ENCODE data around the gene WNT16.

Gene WNT16

GRCh38 chr7:121385056-121385799 lies 56.4 kb downstream of the WNT16 start:
- Histone ChIP-seq H3K27me3 (ENCODE audit: control insufficient read depth in 5 of 5, insufficient read depth in 4 of 5, low read length in 5 of 5) (no peaks in the 10 kb centered on the region), H3K9ac (ENCODE audit: low read length in 5 of 5) (no peak overlapping the region), H3K4me3 (ENCODE audit: low read depth in 1 of 5, low read length in 5 of 5) (no peak overlapping the region), H3K4me1 (ENCODE audit: control insufficient read depth in 5 of 5, insufficient read depth in 5 of 5, low read length in 5 of 5) (peaks cover 0 to 10% (median 6%) of the 10 kb centered on the region in 5 donors), H3K36me3 (ENCODE audit: control insufficient read depth in 5 of 5, insufficient read depth in 5 of 5, low read length in 5 of 5) (peaks cover 0 to 3% (median 0%) of the 10 kb centered on the region in 5 donors), H3K9me3 (ENCODE audit: control insufficient read depth in 5 of 5, low read length in 5 of 5) (no peaks in the 10 kb centered on the region), H3K27ac (ENCODE audit: low read depth, low read length) (no peak overlapping the region)

- Histone ChIP-seq H3K27ac (ENCODE audit: low read depth, low read length) (no peak overlapping the region), H3K4me3 (ENCODE audit: low read depth in 1 of 5, low read length in 5 of 5) (no peak overlapping the region), H3K27me3 (ENCODE audit: control insufficient read depth in 5 of 5, insufficient read depth in 4 of 5, low read length in 5 of 5) (no peaks in the 10 kb centered on the region), H3K9me3 (ENCODE audit: control insufficient read depth in 5 of 5, low read length in 5 of 5) (no peaks in the 10 kb centered on the region), H3K36me3 (ENCODE audit: control insufficient read depth in 5 of 5, insufficient read depth in 5 of 5, low read length in 5 of 5) (peaks cover 0 to 3% (median 0%) of the 10 kb centered on the region in 5 donors), H3K4me1 (ENCODE audit: control insufficient read depth in 5 of 5, insufficient read depth in 5 of 5, low read length in 5 of 5) (peaks cover 0 to 10% (median 6%) of the 10 kb centered on the region in 5 donors), H3K9ac (ENCODE audit: low read length in 5 of 5) (no peak overlapping the region)
Measured at GRCh38 chr7:121385800-121386179, 57.0 kb downstream of the WNT16 start.

GRCh38 chr7:121388950-121389349 lies 60.1 kb downstream of the WNT16 start:
- no peak overlapping the region for H3K27ac ChIP-seq (ENCODE audit: low read depth, low read length)
- H3K9me3 ChIP-seq (ENCODE audit: control insufficient read depth in 5 of 5, low read length in 5 of 5), result no peaks in the 10 kb centered on the region
- peaks cover 0 to 2% (median 0%) of the 10 kb centered on the region in 5 donors for H3K36me3 ChIP-seq (ENCODE audit: control insufficient read depth in 5 of 5, insufficient read depth in 5 of 5, low read length in 5 of 5)
- H3K4me1 ChIP-seq (ENCODE audit: control insufficient read depth in 5 of 5, insufficient read depth in 5 of 5, low read length in 5 of 5), result peaks cover 0 to 10% (median 6%) of the 10 kb centered on the region in 5 donors
- H3K4me3 ChIP-seq (ENCODE audit: low read depth in 1 of 5, low read length in 5 of 5), result no peak overlapping the region
- H3K9ac ChIP-seq (ENCODE audit: low read length in 5 of 5), result no peak overlapping the region
- H3K27me3 ChIP-seq (ENCODE audit: control insufficient read depth in 5 of 5, insufficient read depth in 4 of 5, low read length in 5 of 5), result no peaks in the 10 kb centered on the region

- H3K36me3 ChIP-seq (ENCODE audit: control insufficient read depth in 5 of 5, insufficient read depth in 5 of 5, low read length in 5 of 5), result peaks cover 0 to 2% (median 0%) of the 10 kb centered on the region in 5 donors
- no peak overlapping the region for H3K27ac ChIP-seq (ENCODE audit: low read depth, low read length)
- no peaks in the 10 kb centered on the region for H3K9me3 ChIP-seq (ENCODE audit: control insufficient read depth in 5 of 5, low read length in 5 of 5)
- no peak overlapping the region for H3K4me3 ChIP-seq (ENCODE audit: low read depth in 1 of 5, low read length in 5 of 5)
- peaks cover 0 to 15% (median 11%) of the 10 kb centered on the region in 5 donors for H3K4me1 ChIP-seq (ENCODE audit: control insufficient read depth in 5 of 5, insufficient read depth in 5 of 5, low read length in 5 of 5)
- H3K27me3 ChIP-seq (ENCODE audit: control insufficient read depth in 5 of 5, insufficient read depth in 4 of 5, low read length in 5 of 5), result no peaks in the 10 kb centered on the region
- no peak overlapping the region for H3K9ac ChIP-seq (ENCODE audit: low read length in 5 of 5)
Measured at GRCh38 chr7:121390109-121390508, 61.3 kb downstream of the WNT16 start.

- H3K4me3 ChIP-seq (ENCODE audit: low read depth in 1 of 5, low read length in 5 of 5), result no peak overlapping the region
- no peak overlapping the region for H3K27ac ChIP-seq (ENCODE audit: low read depth, low read length)
- no peaks in the 10 kb centered on the region for H3K9me3 ChIP-seq (ENCODE audit: control insufficient read depth in 5 of 5, low read length in 5 of 5)
- no peak overlapping the region for H3K9ac ChIP-seq (ENCODE audit: low read length in 5 of 5)
- no peaks in the 10 kb centered on the region for H3K27me3 ChIP-seq (ENCODE audit: control insufficient read depth in 5 of 5, insufficient read depth in 4 of 5, low read length in 5 of 5)
- H3K36me3 ChIP-seq (ENCODE audit: control insufficient read depth in 5 of 5, insufficient read depth in 5 of 5, low read length in 5 of 5), result peaks cover 0 to 2% (median 0%) of the 10 kb centered on the region in 5 donors
- peaks cover 0 to 12% (median 10%) of the 10 kb centered on the region in 5 donors for H3K4me1 ChIP-seq (ENCODE audit: control insufficient read depth in 5 of 5, insufficient read depth in 5 of 5, low read length in 5 of 5)
Measured at GRCh38 chr7:121390617-121391016, 61.8 kb downstream of the WNT16 start.

All from subcutaneous abdominal adipose tissue (tissue), 5 donors.